ENCODE data around the gene ALDH1A1.

ALDH1A1 gene

GRCh38 chr9:72979405-72980100, 26.7 kb upstream of the ALDH1A1 start:
- no peak for DNase-seq (ENCODE audit: low spot score)

- DNase-seq (ENCODE audit: low spot score): no peak
These were observed 25.9 kb upstream of the ALDH1A1 start for GRCh38 chr9:72978744-72979143.

- DNase-seq (ENCODE audit: low spot score): no peak
These were observed 24.8 kb upstream of the ALDH1A1 start for GRCh38 chr9:72977670-72978069.

- DNase-seq (ENCODE audit: low spot score): no peak
These were observed 21.6 kb upstream of the ALDH1A1 start for GRCh38 chr9:72974501-72974900.

- DNase-seq (ENCODE audit: low spot score): no peak
These were observed 19.8 kb upstream of the ALDH1A1 start for GRCh38 chr9:72972636-72973035.

- no peak for DNase-seq (ENCODE audit: low spot score)
These were observed 18.6 kb upstream of the ALDH1A1 start for GRCh38 chr9:72971411-72971810.

GRCh38 chr9:72960446-72960845, 7.6 kb upstream of the ALDH1A1 start:
- no peak for DNase-seq (ENCODE audit: low spot score)

- no peak for DNase-seq (ENCODE audit: low spot score)
These were observed 5.8 kb upstream of the ALDH1A1 start for GRCh38 chr9:72958485-72959281.

- no peak for DNase-seq (ENCODE audit: low spot score)
These were observed 2.7 kb upstream of the ALDH1A1 start for GRCh38 chr9:72955571-72955970.

- no peak for DNase-seq (ENCODE audit: low spot score)
These were observed 2.2 kb upstream of the ALDH1A1 start for GRCh38 chr9:72955126-72955455.

- no peak for DNase-seq (ENCODE audit: low spot score)
These were observed 1.7 kb upstream of the ALDH1A1 start for GRCh38 chr9:72954431-72955125.

GRCh38 chr9:72952381-72952690, 517 bp downstream of the ALDH1A1 start:
- DNase-seq (ENCODE audit: low spot score): no peak

GRCh38 chr9:72951520-72952380, 1.1 kb downstream of the ALDH1A1 start:
- no peak for DNase-seq (ENCODE audit: low spot score)

GRCh38 chr9:72950875-72951442, 1.9 kb downstream of the ALDH1A1 start:
- no peak for DNase-seq (ENCODE audit: low spot score)

- DNase-seq (ENCODE audit: low spot score): no peak
These were observed 2.9 kb downstream of the ALDH1A1 start for GRCh38 chr9:72949918-72950325.

- DNase-seq (ENCODE audit: low spot score): no peak
These were observed 3.6 kb downstream of the ALDH1A1 start for GRCh38 chr9:72949244-72949582.

GRCh38 chr9:72948575-72949243, 4.1 kb downstream of the ALDH1A1 start:
- no peak for DNase-seq (ENCODE audit: low spot score)

GRCh38 chr9:72947984-72948465, 4.8 kb downstream of the ALDH1A1 start:
- no peak for DNase-seq (ENCODE audit: low spot score)

- DNase-seq (ENCODE audit: low spot score): no peak
These were observed 6.0 kb downstream of the ALDH1A1 start for GRCh38 chr9:72946821-72947220.

- DNase-seq (ENCODE audit: low spot score): no peak
These were observed 6.5 kb downstream of the ALDH1A1 start for GRCh38 chr9:72946318-72946717.

GRCh38 chr9:72945391-72945790, 7.5 kb downstream of the ALDH1A1 start:
- DNase-seq (ENCODE audit: low spot score): no peak
